Ovary (tissue), 9 donors: ENCODE results near the gene CSNK1E. TPM values are rescaled to one million over a fixed set of nuclear protein-coding genes. Genes with fewer than 3 reads are reported as not detected.

Source experiments
- DNase-seq, 5 donors: peaks; one replicate each; pipeline ENCODE4 v3.0.0-alpha.2; 2019 to 2020
- H3K27ac ChIP-seq, 2 donors: fragments of 200-600 bp; one replicate each; pipeline versions ENCODE4 v1.5.1 to v1.8.0; 2019 to 2022
- H3K27me3 ChIP-seq: fragments of 200-600 bp; one replicate; pipeline ENCODE4 v1.8.0; 2022
- H3K36me3 ChIP-seq: fragments of 200-600 bp; sonication (generic); one replicate; pipeline ENCODE4 v1.5.1; 2019
- H3K4me1 ChIP-seq: one replicate; pipeline ENCODE4 v1.8.1; 2013; ENCODE audit warnings: mild to moderate bottlenecking, moderate library complexity; ENCODE audit not compliant: insufficient read depth
- H3K4me3 ChIP-seq: fragments of 200-600 bp; sonication (generic); one replicate; pipeline ENCODE4 v1.5.1; 2017
- H3K9me3 ChIP-seq, 2 donors: fragments of 200-600 bp in 1 of 2; sonication (generic) in 1 of 2; one replicate each; pipeline versions ENCODE4 v1.5.1 to v1.8.1; 2013 to 2019; ENCODE audit warnings: mild to moderate bottlenecking in 1 of 2, moderate library complexity in 1 of 2
- EP300 ChIP-seq: sonication (generic); formaldehyde crosslinking; IDR thresholded peaks from one replicate; pipeline ENCODE4 v1.6.1; 2017; ENCODE audit warnings: antibody characterized with exemption
- POLR2A ChIP-seq: fragments of 450-650 bp; IDR thresholded peaks from one replicate; pipeline ENCODE4 v1.6.1; 2017; ENCODE audit warnings: antibody characterized with exemption, mild to moderate bottlenecking, moderate library complexity
- WGBS, 3 donors: extraction: QIAGEN DNeasy Blood & Tissue Kit in 1 of 3; methylation state at CpG; one replicate each; pipeline versions ENCODE4 v1.1.5 to v1.1.7; 2013 to 2017; 5-methylcytosine and 5-hydroxymethylcytosine counted together
- intact Hi-C, 4 donors: fragments of 100-400 bp; cut with DNase I; formaldehyde crosslinking; loops; one replicate each; pipeline versions ENCODE4 v1.11.0 to v1.15.1; 2022 to 2023
- polyA plus RNA-seq, 2 donors: library from polyadenylated mRNA; stranded (reverse); fragments of 200-250 nt in 1 of 2; fragments of 350-450 nt in 1 of 2; fragmentation: Illumina TruSeq in 1 of 2; extraction: RNeasy Lipid Tissue Mini Kit (QIAGEN cat#74804) in 1 of 2; gene quantifications; one replicate each; pipeline ENCODE4 v1.2.3, GENCODE V29; 2013 to 2014
- total RNA-seq, 7 donors: library from RNA; depleted of rRNA in 2 of 7; stranded (reverse); fragments of >200 nt in 2 of 7; fragmentation: NEBNext Ultra II Directional in 3 of 7; extraction: Animal tissue kit (Norgen Biotek cat#: 25700) in 3 of 7; gene quantifications; one replicate each; pipeline versions ENCODE4 v1.1.0 to v1.2.4, GENCODE V29; 2016 to 2023
- TF ChIP-seq, protein P1 (sequence below), 3 donors: fragments of 450-650 bp in 2 of 3; fragments of 200-600 bp in 1 of 3; IDR thresholded peaks; one replicate each; pipeline versions ENCODE4 v1.5.1 to v1.8.0; 2016 to 2022; ENCODE audit warnings: antibody characterized with exemption in 3 of 3, mild to moderate bottlenecking in 1 of 3
- donor health status: DM: no; HTN: no; CAD: no; lungs with moderate emphysema.
- donor health status: DM: no; HTN: no; CAD: no.
- donor health status: Bipolar disorder and iron deficiency.
- donor health status: DM: yes; HTN: yes; CAD: no.
- donor health status: DM: no; HTN: no; CAD: no.
- donor health status: DM: yes; HTN: yes; CAD: no.

Gene CSNK1E
- total and polyA plus RNA-seq, 9 donors: 61.4 to 161 (median 105) TPM

DNA sequence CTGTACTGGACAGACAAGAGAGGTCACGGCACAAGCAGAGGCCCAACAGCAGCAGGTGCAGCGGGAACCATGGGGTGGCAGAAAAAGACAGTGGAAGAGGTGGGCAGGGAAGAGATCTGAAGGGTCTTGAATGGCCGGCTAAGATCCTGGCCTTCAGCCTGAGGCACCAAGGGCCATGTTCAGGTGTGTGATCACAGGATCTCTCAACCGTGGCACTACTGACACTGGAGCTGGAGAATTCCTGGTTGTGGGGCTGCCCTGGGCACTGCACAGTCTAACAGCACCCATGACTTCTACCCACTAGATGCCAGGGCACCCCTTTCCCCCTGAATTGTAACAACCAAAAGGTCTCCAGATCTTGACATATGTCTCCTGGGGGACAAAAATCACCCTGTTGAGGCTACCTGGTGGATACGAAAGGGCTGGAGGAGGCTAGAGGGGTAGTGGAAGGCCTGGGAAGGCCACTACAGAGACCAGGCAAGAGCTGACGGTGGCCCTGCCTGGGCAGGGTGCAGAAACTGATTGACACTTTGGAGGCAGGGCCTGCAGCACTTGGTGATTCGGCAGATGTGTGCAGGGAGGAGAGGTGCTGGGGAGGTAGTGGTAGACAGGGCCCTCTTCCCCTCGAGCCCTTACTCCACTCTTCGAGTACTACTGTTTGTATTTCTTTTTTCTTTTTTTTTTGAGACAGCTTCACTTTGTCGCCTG, 8.3 kb downstream of the CSNK1E start:
- Histone ChIP-seq H3K27me3 (no peaks in the 10 kb centered on the region), H3K36me3 (no peaks in the 10 kb centered on the region), H3K4me1 (peaks cover 34% of the 10 kb centered on the region), H3K9me3 (no peaks in the 10 kb centered on the region), H3K4me3 (no peak overlapping the region), H3K27ac (no peak overlapping the region)
- WGBS, 3 donors: 76 to 77% (median 77%) methylated on average over 10 of the region's 10 CpGs
- no peak for TF ChIP-seq EP300
- no peak for TF ChIP-seq POLR2A
- DNase-seq: no peak
- intact Hi-C loops: no loop called here

DNA sequence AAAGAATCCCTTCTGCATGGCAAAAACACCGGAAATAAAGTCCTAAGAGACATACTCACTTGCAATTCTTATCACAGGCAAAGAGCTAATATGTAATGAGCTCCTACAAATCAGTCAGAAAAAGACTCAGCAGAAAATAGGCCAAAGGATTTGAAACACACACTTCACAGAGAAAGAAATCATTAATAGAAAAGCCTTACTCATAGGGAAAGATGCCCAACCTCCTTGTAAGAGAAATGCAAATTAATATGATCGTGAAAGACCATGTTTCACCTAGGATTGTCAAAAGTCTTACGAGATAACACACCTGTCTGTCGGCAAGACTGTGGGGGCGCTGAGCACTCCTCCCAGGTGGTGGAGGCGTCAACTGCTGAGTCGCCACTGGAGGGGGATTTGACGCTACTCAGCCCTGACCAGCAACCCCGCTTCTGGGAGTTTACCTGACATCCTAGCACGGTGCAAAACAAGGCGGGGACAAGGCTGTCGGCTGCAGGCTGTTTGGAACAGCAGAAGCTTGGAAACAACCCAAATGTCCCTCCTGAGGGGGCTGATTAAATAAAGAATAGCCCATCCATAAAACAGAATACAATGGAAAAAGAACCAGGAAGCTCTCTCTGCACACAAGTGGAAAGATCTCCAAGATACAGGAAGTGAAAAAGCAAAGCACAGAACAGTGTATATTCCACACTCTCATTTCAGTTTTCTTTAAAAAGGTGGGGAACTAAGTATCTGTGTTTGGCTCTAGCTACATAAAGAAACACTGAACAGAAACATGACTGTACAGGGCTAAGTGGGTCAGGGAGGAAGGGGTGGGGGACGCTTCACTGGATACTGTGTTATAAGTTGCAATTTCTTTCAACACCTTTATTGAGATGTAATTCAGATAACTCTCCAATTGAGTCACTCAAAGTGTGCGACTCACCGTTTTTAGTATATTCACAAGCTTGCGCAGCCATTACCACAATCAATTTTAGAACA, 11.5 kb downstream of the CSNK1E start:
- Histone ChIP-seq H3K9me3 (no peaks in the 10 kb centered on the region), H3K36me3 (no peaks in the 10 kb centered on the region), H3K4me1 (peaks cover 27% of the 10 kb centered on the region), H3K27ac (no peak overlapping the region), H3K4me3 (no peak overlapping the region), H3K27me3 (no peaks in the 10 kb centered on the region)
- TF ChIP-seq EP300: no peak
- no peak for TF ChIP-seq POLR2A
- TF ChIP-seq, protein P1, sequence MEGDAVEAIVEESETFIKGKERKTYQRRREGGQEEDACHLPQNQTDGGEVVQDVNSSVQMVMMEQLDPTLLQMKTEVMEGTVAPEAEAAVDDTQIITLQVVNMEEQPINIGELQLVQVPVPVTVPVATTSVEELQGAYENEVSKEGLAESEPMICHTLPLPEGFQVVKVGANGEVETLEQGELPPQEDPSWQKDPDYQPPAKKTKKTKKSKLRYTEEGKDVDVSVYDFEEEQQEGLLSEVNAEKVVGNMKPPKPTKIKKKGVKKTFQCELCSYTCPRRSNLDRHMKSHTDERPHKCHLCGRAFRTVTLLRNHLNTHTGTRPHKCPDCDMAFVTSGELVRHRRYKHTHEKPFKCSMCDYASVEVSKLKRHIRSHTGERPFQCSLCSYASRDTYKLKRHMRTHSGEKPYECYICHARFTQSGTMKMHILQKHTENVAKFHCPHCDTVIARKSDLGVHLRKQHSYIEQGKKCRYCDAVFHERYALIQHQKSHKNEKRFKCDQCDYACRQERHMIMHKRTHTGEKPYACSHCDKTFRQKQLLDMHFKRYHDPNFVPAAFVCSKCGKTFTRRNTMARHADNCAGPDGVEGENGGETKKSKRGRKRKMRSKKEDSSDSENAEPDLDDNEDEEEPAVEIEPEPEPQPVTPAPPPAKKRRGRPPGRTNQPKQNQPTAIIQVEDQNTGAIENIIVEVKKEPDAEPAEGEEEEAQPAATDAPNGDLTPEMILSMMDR (IDR thresholded peaks at IDR 0.05): no peak
- 24 to 30% (median 27%) methylated on average over 16 of the region's 16 CpGs for WGBS, 3 donors
- intact Hi-C loops: no loop called here
- no peak for DNase-seq

DNA sequence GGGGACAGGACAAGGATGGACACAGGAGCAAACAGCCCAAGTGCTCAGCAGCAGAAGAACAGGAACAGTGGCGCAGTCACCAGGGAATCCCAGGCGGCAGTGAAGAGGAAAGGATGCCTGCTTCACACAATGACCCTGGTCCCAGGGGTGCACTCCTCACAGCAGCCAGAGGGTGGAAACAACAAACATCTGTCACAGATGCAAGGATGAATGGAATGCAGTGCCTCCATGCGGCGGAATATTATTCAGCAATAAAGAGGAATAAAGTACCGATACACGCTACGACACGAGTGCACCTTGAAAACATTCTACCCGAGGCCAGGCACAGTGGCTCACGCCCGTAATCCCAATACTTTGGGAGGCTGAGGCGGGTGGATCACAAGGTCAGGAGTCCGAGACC, 12.7 kb downstream of the CSNK1E start:
- WGBS, 3 donors: 78 to 85% (median 80%) methylated on average over 13 of the region's 13 CpGs
- intact Hi-C loops: no loop called here
- no peak for DNase-seq

DNA sequence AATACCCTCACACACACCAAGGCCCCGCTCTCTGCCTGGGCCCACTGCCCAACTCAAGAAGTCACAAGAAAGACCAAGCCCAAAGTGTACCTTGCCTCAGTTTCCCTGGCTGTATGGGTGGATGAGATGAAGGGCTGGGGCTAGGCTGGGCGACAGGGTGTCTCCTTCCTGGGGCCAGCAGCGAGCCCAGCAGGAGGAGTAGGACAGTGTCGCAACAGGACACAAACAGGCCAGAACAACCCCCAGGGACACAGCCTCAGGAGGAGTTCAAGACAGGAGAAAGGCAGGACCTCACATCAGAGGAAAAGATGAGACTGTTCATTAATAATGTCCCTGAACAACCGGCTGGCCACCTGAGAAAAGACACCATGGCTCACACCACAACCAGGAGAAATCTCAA, 13.3 kb downstream of the CSNK1E start:
- Histone ChIP-seq H3K27ac (no peak overlapping the region), H3K27me3 (no peaks in the 10 kb centered on the region), H3K4me1 (peaks cover 20% of the 10 kb centered on the region), H3K36me3 (no peaks in the 10 kb centered on the region), H3K4me3 (no peak overlapping the region), H3K9me3 (no peaks in the 10 kb centered on the region)
- no peak for DNase-seq
- intact Hi-C loops: no loop called here
- 82 to 89% (median 83%) methylated on average over 5 of the region's 5 CpGs for WGBS, 3 donors
- TF ChIP-seq EP300 (no peak), POLR2A (no peak)
- TF ChIP-seq, protein P1 (IDR thresholded peaks at IDR 0.05): no peak

More for the DNA sequence above, 12.7 kb downstream of the CSNK1E start:
- no peak for TF ChIP-seq EP300
- TF ChIP-seq, protein P1 (IDR thresholded peaks at IDR 0.05): no peak
- no peak for TF ChIP-seq POLR2A
- Histone ChIP-seq H3K27ac (no peak overlapping the region), H3K4me3 (no peak overlapping the region), H3K27me3 (no peaks in the 10 kb centered on the region), H3K4me1 (peaks cover 20% of the 10 kb centered on the region), H3K36me3 (no peaks in the 10 kb centered on the region), H3K9me3 (no peaks in the 10 kb centered on the region)
